NCI-H1694 (cell line): ENCODE results near the gene NUDT15.
"Not testable (repeated sequence)": the region's sequence is repeated elsewhere in the genome, so short reads cannot be mapped to it uniquely, and the experiment has no call there.

ENCODE experiments used
- DNase-seq: peaks from one replicate; lab custom pipeline; 2025; lab: John Stamatoyannopoulos, UW

Gene NUDT15

GRCh38 chr13:48042894-48043293, 5.4 kb downstream of the NUDT15 start:
- no peak for DNase-seq

GRCh38 chr13:48043789-48044503, 6.4 kb downstream of the NUDT15 start:
- DNase-seq: no peak

- no peak for DNase-seq
Observed at GRCh38 chr13:48050550-48050949, 13.0 kb downstream of the NUDT15 start.

- DNase-seq: no peak
Observed at GRCh38 chr13:48054601-48055000, 17.1 kb downstream of the NUDT15 start.

GRCh38 chr13:48055712-48056111, 18.2 kb downstream of the NUDT15 start:
- no peak for DNase-seq

- not testable (repeated sequence) for DNase-seq
Observed at GRCh38 chr13:48058536-48058935, 21.0 kb downstream of the NUDT15 start.

- DNase-seq: not testable (repeated sequence)
Observed at GRCh38 chr13:48059951-48060350, 22.4 kb downstream of the NUDT15 start.

GRCh38 chr13:48066310-48066989, 28.9 kb downstream of the NUDT15 start:
- DNase-seq: no peak

GRCh38 chr13:48068036-48068435, 30.5 kb downstream of the NUDT15 start:
- no peak for DNase-seq

- DNase-seq: no peak
Observed at GRCh38 chr13:48068952-48069351, 31.4 kb downstream of the NUDT15 start.

- DNase-seq: no peak
Observed at GRCh38 chr13:48069573-48069972, 32.0 kb downstream of the NUDT15 start.

GRCh38 chr13:48070942-48071341, 33.4 kb downstream of the NUDT15 start:
- no peak for DNase-seq

GRCh38 chr13:48072304-48072703, 34.8 kb downstream of the NUDT15 start:
- no peak for DNase-seq

GRCh38 chr13:48072787-48073186, 35.3 kb downstream of the NUDT15 start:
- DNase-seq: no peak

- DNase-seq: no peak
Observed at GRCh38 chr13:48074006-48074405, 36.5 kb downstream of the NUDT15 start.

GRCh38 chr13:48078251-48078656, 40.7 kb downstream of the NUDT15 start:
- no peak for DNase-seq

GRCh38 chr13:48081739-48082138, 44.2 kb downstream of the NUDT15 start:
- no peak for DNase-seq

GRCh38 chr13:48086272-48086671, 48.7 kb downstream of the NUDT15 start:
- no peak for DNase-seq

- DNase-seq: no peak
Observed at GRCh38 chr13:48093588-48093987, 56.1 kb downstream of the NUDT15 start.

GRCh38 chr13:48094404-48094780, 56.9 kb downstream of the NUDT15 start:
- DNase-seq: no peak

- DNase-seq: peak; percentile 88
Observed at GRCh38 chr13:48094781-48095502, 57.4 kb downstream of the NUDT15 start, which contains the start of gene MED4. MED4 (minus strand) TSS chr13:48095104; CDS start chr13:48095078, 26 bp downstream.

- no peak for DNase-seq
Observed at GRCh38 chr13:48096670-48097069, 59.1 kb downstream of the NUDT15 start.
